GM03348 (cell line): ENCODE measurements around the gene CGRRF1.

Experiments used
- DNase-seq: peaks from one replicate; pipeline ENCODE4 v3.0.0; 2012; ENCODE audit warnings: low spot score

CGRRF1 gene

DNA sequence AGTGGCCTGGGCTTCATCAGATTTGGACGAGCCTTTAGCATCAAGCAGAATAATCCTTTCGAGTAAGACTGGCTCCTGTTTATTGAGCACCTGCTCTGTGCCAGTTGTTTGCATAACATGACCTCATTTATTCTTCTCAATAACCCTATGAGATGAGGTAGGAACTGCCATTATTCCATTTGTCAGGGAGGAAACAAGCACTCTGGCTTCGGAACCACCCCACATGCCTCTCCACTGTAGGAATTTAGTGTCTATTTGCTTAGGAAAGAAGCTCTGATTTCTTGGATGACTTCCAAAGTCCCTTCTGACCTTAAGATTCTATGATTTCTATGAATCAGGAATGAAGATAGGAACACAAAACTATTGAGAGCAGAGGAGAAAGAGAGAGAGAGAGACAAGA lies 68.3 kb downstream of the CGRRF1 start:
- no peak for DNase-seq

DNA sequence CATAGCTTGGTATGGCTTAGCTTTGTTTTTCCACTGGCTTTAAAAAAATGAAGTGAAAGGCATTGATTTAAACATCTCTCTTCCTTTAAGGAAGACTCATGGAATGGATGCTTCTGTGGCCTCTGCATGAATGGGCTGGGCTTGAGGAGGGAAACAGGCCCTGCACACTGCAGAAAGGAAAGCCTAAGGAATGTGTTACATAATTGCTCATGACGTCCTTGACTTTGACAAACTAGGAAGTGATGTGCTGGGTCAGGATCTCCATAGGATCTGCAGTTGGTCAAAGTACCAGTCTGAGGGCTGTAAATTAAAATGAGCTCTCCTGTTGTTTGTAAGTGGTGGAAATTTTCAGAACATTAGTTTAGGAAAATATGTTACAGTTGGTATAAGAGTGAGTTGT lies 69.9 kb downstream of the CGRRF1 start:
- DNase-seq: no peak

DNA sequence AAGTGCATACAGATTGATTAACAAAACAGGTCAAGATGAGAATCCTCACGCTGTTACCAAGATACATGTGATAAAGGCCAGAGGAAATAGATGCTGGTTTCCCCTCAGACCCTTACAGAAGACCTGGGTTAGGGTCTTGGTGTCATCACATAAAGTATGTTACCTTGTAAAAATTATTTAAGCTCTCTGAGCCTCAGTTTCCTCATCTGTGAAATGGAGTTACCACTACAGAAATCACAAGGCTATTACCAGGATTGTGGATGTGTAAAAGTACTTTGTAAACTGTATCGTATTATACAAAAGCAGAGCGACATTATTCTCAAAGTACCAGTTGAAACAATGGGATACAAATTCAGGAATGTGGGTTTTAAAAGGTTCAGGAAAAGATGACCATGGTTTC lies 71.2 kb downstream of the CGRRF1 start:
- DNase-seq: no peak

DNA sequence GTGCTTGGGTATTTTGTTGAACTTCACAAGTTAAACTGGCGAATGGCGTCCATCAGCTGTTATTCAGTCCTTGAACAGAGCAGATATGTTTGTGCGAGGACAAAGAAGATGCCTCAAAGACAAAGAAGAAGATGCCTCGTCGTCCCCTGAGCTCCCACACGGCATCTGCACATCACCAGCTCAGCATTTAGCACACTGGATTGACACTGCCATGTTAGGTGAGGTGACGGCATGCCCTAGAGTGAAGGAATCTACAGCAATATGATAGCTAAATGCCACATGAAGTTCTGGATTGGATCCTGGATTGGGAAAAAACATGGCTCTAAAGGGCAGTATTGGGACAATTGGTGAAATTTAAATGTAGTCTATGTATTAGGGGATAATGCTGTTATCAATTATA lies 72.6 kb downstream of the CGRRF1 start:
- no peak for DNase-seq

DNA sequence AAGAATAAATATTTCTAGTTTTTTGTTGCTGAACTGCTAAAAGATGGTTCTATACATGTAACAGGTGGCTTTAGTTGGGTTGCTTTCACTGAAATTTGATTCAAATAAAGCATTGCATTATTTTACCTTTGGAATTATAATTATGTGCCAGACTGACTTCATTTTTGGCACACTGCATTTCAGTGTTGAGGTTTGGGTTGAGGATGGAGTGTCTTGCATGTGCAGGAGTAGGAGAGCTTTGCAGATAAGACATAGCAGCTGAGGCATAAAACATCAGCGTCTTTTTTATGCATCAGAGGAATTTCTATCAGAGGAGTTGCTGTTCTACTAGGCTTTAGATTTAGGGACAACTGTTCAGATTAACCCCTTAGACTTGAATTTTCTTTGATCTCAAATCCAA lies 74.4 kb downstream of the CGRRF1 start:
- no peak for DNase-seq

DNA sequence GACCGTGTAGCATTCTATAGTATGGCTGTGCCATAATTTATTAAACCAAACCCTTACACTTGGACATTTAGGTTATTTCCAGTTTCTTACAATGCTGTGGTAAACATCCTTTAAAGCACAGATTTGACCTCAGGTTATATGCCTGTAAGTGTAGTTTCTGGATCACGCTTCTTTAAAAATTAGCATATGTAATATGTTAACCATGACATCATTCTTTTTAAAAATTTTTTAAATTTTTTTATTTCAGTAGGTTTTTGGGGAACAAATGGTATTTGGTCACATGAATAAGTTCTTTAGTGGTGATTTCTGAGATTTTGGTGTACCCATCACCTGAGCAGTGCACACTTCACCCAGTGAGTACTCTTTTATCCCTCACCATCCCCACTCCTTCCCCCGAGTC lies 75.5 kb downstream of the CGRRF1 start:
- DNase-seq: no peak
